ENCODE data around the gene GPR4. TPM values are rescaled to one million over a fixed set of nuclear protein-coding genes. Genes with fewer than 3 reads are reported as not detected.
A peak's percentile ranks its signal among the peaks of the same experiment; 100 is the strongest.

GPR4 gene
- total and polyA plus RNA-seq, 2 of the 8 experiments (the other 6 are each of a cell fraction or from before 2014, with no cell fraction given): 0.19 to 0.39 TPM

- H2BK15ac ChIP-seq (ENCODE audit: low read length): no peak overlapping the region
- peaks cover 5% of the 10 kb centered on the region; the same call in 1 of the 2 replicates for H3K23me2 ChIP-seq (ENCODE audit: low read depth, low read length)
- H2BK20ac ChIP-seq (ENCODE audit: low read length): no peak overlapping the region
- H3K23ac ChIP-seq (ENCODE audit: insufficient read length): no peak overlapping the region
- H4K5ac ChIP-seq (ENCODE audit: insufficient read length, low read depth, low read length): no peak overlapping the region
- H3K9ac ChIP-seq (replicated peaks in 1 of 4; ENCODE audit: extremely low read depth in 1 of 4, low read depth in 3 of 4, low read length in 3 of 4): no peak overlapping the region
- no peak overlapping the region for H2BK5ac ChIP-seq (ENCODE audit: low read depth, low read length)
- no peak overlapping the region for H3K14ac ChIP-seq (ENCODE audit: insufficient read length)
- ChIA-PET POLR2A (ENCODE audit: partially characterized antibody) (interaction anchor here (1.1 to 1.8 kb wide), 6 partner anchors 14 to 123 kb away, joined by 3 to 8 read pairs (median 4); partner anchors contain the start of genes GIPR, QPCTL, SIX5 and SNRPD2), CTCF (ENCODE audit: partially characterized antibody) (interaction anchor here (0.8 to 5.8 kb wide), 8 partner anchors 26 to 207 kb away, joined by 3 to 67 read pairs (median 4); partner anchors contain the start of gene PPM1N)
- H3K27ac ChIP-seq (ENCODE audit: low read depth, low read length): no peak overlapping the region
- no peak overlapping the region for H3K56ac ChIP-seq (replicated peaks; ENCODE audit: insufficient read length, low read depth, low read length)
- no peaks in the 10 kb centered on the region; a peak in 1 of 4 replicates for H3K9me3 ChIP-seq (ENCODE audit: insufficient read depth in 2 of 2, low read depth in 1 of 2, low read length in 1 of 2)
- H3K36me3 ChIP-seq (ENCODE audit: control insufficient read depth in 2 of 4, insufficient read depth in 4 of 4, low read length in 3 of 4): no peaks in the 10 kb centered on the region
- no peak overlapping the region for H2AK5ac ChIP-seq (ENCODE audit: low read depth, low read length)
- FAIRE-seq (no peak), DNase-seq (ENCODE audit: low read depth in 1 of 2, low spot score in 2 of 2) (no peak)
- peaks cover 0 to 6% (median 2%) of the 10 kb centered on the region in 4 experiments; a peak in 4 of 7 replicates for H3K27me3 ChIP-seq (replicated peaks in 1 of 4; ENCODE audit: control insufficient read depth in 3 of 4, extremely low read depth in 1 of 4, insufficient read depth in 3 of 4, low read length in 3 of 4)
- H4K20me1 ChIP-seq (replicated peaks in 1 of 2; ENCODE audit: control insufficient read depth in 1 of 2, insufficient read depth in 2 of 2, low read length in 2 of 2): no peaks in the 10 kb centered on the region
- no peak overlapping the region for H3K4ac ChIP-seq (replicated peaks; ENCODE audit: insufficient read length, low read depth, low read length)
- H3K18ac ChIP-seq (ENCODE audit: extremely low read depth, low read length): no peak overlapping the region
- WGBS, 2 experiments (ENCODE audit: extremely low coverage in 1 of 2, insufficient coverage in 1 of 2, insufficient read length in 1 of 2, insufficient replicate concordance in 2 of 2, low coverage in 1 of 2, low lambda C conversion rate in 2 of 2, missing lambda C conversion rate in 1 of 2): 39% methylated on average over 9 of the region's 9 CpGs; no CpG with 5 or more reads in 1 of the 2 experiments
- no peaks in the 10 kb centered on the region for H3K79me1 ChIP-seq (ENCODE audit: low read depth, low read length)
- no peaks in the 10 kb centered on the region for H3K79me2 ChIP-seq (ENCODE audit: control insufficient read depth in 1 of 2, insufficient read depth in 2 of 2, low read length in 2 of 2)
- H4K91ac ChIP-seq (replicated peaks; ENCODE audit: insufficient read length, low read length): no peak overlapping the region
- no peak overlapping the region for H2BK12ac ChIP-seq (ENCODE audit: low read depth, low read length)
- H3K4me3 ChIP-seq (ENCODE audit: extremely low read depth in 1 of 4, insufficient read depth in 2 of 4, low read depth in 3 of 4, low read length in 4 of 4): peak overlapping the region in 3 of 4 experiments; percentile 3 to 60 (median 38); a peak in 5 of 8 replicates
- no peak overlapping the region for H2BK120ac ChIP-seq (replicated peaks; ENCODE audit: low read depth, low read length)
- H3K4me1 ChIP-seq (replicated peaks in 1 of 4; ENCODE audit: control insufficient read depth in 3 of 4, insufficient read depth in 4 of 4, low read length in 3 of 4): peaks cover 6 to 26% (median 16%) of the 10 kb centered on the region in 4 experiments
- H3K4me2 ChIP-seq (ENCODE audit: insufficient read depth in 1 of 2, low read depth in 2 of 2, low read length in 2 of 2): peak overlapping the region; percentile 43 to 45
- H4K8ac ChIP-seq (ENCODE audit: extremely low read depth, insufficient read depth, low read length): no peak overlapping the region
- H2AFZ ChIP-seq (ENCODE audit: low read length): no peak overlapping the region
Measured at GRCh38 chr19:45646345-45646698, 44.3 kb upstream of the GPR4 start.
